Nephron (organoid): ENCODE results near the gene C7orf25.

Experiments used
- H3K27ac Mint-ChIP-seq, 3 experiments: 2 replicates each; pipeline ENCODE4 v1.8.0; 2020; ENCODE audit warnings: mixed read lengths in 3 of 3, mild to moderate bottlenecking in 2 of 3, moderate library complexity in 1 of 3
- H3K27me3 Mint-ChIP-seq: 2 replicates; pipeline ENCODE4 v1.8.0; 2021; ENCODE audit warnings: low read depth, mild to moderate bottlenecking, moderate library complexity, mixed read lengths
- H3K36me3 Mint-ChIP-seq: 2 replicates; pipeline ENCODE4 v1.8.0; 2020; ENCODE audit warnings: low read depth, mixed read lengths
- H3K4me1 Mint-ChIP-seq: 2 replicates; pipeline ENCODE4 v1.8.0; 2020; ENCODE audit warnings: mixed read lengths
- H3K4me3 Mint-ChIP-seq, 3 experiments: 2 replicates each; pipeline ENCODE4 v1.8.0; 2020; ENCODE audit warnings: mild to moderate bottlenecking in 3 of 3, mixed read lengths in 3 of 3, moderate library complexity in 2 of 3
- H3K9me3 Mint-ChIP-seq: 2 replicates; pipeline ENCODE4 v1.8.0; 2020; ENCODE audit warnings: mixed read lengths
- TF ChIP-seq, protein P1 (sequence below), 3 experiments: fragments of 200-600 bp; sonication (generic); IDR thresholded peaks; one replicate each; pipeline ENCODE4 v1.5.0; 2021; ENCODE audit warnings: antibody characterized with exemption in 3 of 3; ENCODE audit not compliant: unreplicated experiment in 3 of 3

The C7orf25 gene

DNA sequence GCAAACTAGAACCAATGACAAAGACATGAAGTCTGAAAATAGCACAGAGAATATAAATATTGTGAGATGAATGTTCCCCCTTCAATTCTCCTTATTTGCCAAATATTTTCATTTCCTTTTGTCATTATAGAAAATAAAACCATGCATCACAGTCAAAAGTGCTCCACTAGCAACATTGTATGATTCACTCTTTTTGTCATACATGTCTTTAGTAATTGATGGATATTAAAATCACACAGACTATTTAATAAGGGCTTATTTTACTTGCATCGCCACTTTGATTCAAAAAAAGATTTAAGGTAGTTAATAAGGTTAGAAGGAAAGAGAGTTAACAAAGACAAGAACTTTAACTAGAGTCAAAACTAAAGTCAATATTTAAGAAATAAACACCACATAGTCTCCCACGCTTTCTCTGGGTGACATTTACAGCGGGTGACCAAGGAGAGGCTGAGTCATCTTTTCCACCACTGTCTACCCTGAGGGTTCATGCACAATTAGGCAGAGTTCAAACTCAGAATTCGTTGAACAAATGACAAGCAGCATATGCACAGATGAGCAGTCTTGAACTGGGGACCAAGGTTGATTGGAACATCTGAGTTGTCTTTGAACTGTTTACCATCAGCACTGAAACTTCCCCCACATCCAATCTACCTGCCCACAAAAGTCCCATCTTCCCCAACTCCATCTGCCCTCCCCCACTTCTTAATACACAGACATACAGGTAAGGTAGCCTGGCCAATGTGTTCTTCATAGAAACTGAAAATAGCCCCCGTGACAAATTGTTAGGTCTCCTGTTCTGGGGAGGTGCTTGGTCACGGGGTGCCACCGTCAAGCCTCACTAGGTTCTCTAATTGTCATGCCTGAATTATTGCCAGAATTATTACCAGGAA lies 42.5 kb downstream of the C7orf25 start:
- H3K27ac Mint-ChIP-seq, result no peak overlapping the region
- H3K36me3 Mint-ChIP-seq, result no peaks in the 10 kb centered on the region
- no peak overlapping the region for H3K4me3 Mint-ChIP-seq
- H3K4me1 Mint-ChIP-seq, result peaks cover 3% of the 10 kb centered on the region
- H3K9me3 Mint-ChIP-seq, result peaks cover 23% of the 10 kb centered on the region
- TF ChIP-seq, protein P1, sequence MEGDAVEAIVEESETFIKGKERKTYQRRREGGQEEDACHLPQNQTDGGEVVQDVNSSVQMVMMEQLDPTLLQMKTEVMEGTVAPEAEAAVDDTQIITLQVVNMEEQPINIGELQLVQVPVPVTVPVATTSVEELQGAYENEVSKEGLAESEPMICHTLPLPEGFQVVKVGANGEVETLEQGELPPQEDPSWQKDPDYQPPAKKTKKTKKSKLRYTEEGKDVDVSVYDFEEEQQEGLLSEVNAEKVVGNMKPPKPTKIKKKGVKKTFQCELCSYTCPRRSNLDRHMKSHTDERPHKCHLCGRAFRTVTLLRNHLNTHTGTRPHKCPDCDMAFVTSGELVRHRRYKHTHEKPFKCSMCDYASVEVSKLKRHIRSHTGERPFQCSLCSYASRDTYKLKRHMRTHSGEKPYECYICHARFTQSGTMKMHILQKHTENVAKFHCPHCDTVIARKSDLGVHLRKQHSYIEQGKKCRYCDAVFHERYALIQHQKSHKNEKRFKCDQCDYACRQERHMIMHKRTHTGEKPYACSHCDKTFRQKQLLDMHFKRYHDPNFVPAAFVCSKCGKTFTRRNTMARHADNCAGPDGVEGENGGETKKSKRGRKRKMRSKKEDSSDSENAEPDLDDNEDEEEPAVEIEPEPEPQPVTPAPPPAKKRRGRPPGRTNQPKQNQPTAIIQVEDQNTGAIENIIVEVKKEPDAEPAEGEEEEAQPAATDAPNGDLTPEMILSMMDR (IDR thresholded peaks at IDR 0.05; ENCODE audit: unreplicated experiment in 3 of 3), result no peak
- H3K27me3 Mint-ChIP-seq, result peaks cover 3% of the 10 kb centered on the region

DNA sequence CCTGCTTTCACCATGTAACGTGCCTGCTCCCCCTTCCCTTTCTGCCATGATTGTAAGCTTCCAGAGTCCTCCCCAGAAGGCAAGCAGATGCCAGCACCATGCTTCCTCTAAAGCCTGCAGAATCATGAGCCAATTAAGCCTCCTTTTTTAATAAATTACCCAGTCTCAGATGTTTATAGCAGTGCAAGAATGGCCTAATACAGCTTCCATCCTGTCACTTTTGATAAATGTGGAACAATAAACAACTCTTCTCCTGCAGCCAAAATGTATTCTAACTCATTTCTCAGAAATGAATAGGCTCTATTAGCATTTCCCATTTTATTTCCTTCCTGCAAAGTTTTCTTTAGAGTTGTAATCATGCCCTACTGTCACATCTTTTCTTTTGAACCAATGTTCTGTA lies 43.4 kb downstream of the C7orf25 start:
- H3K27ac Mint-ChIP-seq, result no peak overlapping the region
- peaks cover 3% of the 10 kb centered on the region for H3K4me1 Mint-ChIP-seq
- TF ChIP-seq, protein P1 (IDR thresholded peaks at IDR 0.05; ENCODE audit: unreplicated experiment in 3 of 3), result no peak
- peaks cover 31% of the 10 kb centered on the region for H3K9me3 Mint-ChIP-seq
- H3K4me3 Mint-ChIP-seq, result no peak overlapping the region
- H3K36me3 Mint-ChIP-seq, result no peaks in the 10 kb centered on the region
- H3K27me3 Mint-ChIP-seq, result peaks cover 3% of the 10 kb centered on the region
